HG03439 (cell line): ENCODE results near the gene CDKN3.
"Not testable (repeated sequence)": the region's sequence is repeated elsewhere in the genome, so short reads cannot be mapped to it uniquely, and the experiment has no call there.

Experiments
- ATAC-seq: cut with Tn5 transposase; IDR thresholded peaks from one replicate; pipeline ENCODE4 v1.9.1; 2021; ENCODE audit warnings: mild to moderate bottlenecking, moderate library complexity; ENCODE audit not compliant: unreplicated experiment

The CDKN3 gene

GRCh38 chr14:54369343-54369742, 27.5 kb upstream of the CDKN3 start:
- ATAC-seq: no peak

GRCh38 chr14:54370323-54371198, 26.2 kb upstream of the CDKN3 start:
- ATAC-seq: no peak

DNA sequence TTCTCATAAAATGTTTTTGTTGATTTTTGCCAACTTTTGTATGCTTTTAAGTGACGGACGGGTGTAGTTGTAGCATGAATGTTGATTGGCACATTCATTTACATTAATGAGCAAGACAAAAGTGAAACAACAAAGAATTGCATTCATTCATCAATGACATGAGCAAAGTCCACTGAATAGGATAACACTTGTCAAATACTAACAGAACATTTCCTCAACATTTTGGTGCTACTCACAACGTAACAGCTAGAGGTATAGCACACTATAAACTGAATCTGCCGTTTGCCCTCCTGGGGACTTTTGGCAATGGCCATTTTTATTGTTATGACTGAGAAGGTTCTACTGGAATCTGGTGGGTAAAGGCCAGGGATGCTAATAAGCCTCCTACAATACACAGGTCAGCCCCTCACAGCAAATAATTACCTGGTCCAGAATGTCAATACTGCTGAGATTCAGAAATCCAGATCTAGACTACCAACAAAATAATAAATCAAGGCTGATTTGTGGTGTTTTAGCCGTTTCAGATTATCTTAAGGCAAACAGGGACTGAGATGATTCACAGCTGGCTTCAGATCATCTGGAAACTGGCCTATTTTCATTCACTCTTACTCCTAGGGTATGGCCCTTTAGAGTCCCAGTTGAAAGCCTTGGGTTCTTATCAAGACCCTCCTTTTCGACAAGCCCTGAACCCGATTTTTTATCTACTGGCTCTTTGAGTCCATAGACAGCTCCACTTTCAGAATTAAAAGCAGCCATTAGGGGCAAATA, 22.5 kb upstream of the CDKN3 start:
- no peak for ATAC-seq

DNA sequence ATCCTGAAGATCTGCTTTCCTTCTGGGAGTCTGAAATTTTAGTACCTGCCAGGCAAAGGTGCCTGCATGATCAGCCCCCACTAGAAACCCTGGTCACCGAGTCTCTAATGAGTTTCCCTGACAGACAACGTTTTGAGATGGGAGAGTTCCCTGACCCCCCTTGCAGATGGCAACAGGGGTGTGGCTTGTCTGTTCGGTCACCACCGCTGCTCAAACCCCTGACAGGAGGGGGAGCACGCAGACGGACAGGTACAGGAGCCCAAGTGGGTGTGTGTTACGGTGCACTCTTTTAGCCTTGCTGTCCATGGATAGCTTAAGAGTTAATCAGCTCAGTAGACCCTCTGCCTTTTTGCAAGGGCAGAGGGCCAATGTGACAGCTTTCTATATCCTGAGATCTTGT, 19.3 kb upstream of the CDKN3 start:
- ATAC-seq: no peak

- ATAC-seq: not testable (repeated sequence)
Observed at GRCh38 chr14:54378893-54379292, 17.9 kb upstream of the CDKN3 start.

DNA sequence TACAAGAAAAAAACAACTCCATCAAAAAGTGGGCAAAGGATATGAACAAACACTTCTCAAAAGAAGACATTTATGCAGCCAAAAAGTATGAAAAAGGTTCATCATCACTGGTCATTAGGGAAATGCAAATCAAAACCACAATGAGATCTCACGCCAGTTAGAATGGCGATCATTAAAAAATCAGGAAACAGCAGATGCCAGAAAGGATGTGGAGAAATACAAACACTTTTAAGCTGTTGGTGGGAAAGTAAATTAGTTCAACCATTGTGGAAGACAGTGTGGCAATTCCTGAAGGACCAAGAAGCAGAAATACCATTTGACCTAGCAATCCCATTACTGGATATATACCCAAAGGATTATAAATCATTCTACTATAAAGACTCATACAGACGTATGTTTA, 16.2 kb upstream of the CDKN3 start:
- not testable (repeated sequence) for ATAC-seq

DNA sequence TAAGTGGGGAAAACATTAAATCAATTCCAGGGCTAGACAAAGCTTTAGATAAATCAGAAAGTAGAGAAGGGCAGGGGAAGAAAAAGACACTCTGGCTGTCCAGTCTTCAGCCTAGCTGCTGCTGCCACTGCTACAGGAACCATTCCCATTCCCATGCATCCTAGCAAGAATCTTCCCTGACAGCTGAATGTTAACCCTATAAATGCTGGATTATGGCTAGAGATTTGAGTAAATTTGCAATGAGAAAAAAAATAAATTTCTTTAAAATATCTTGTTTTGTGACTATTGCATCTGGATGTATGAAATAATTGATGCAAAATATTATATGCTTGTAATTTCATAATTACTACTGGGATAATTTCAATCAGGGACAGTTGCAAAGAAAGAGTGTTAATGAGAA, 15.0 kb upstream of the CDKN3 start:
- ATAC-seq: no peak

DNA sequence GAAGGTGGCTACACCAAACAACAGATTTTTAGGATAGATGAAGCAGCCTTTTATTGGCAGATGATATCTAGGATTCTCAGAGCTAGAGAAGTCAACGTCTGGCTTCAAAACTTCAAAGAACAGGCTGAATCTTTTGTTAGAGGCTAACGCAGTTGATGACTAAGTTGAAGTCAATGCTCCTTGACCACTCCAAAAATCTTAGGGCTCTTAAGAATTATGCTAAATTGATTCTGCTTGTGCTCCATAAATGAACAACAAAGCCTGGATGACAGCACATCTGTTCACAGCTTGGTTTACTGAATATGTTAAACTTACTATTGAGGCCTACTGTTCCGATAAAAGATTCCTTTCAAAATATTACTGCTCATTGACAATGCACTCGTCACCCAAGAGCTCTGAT, 13.0 kb upstream of the CDKN3 start:
- no peak for ATAC-seq

GRCh38 chr14:54385556-54385955, 11.3 kb upstream of the CDKN3 start:
- ATAC-seq: no peak

DNA sequence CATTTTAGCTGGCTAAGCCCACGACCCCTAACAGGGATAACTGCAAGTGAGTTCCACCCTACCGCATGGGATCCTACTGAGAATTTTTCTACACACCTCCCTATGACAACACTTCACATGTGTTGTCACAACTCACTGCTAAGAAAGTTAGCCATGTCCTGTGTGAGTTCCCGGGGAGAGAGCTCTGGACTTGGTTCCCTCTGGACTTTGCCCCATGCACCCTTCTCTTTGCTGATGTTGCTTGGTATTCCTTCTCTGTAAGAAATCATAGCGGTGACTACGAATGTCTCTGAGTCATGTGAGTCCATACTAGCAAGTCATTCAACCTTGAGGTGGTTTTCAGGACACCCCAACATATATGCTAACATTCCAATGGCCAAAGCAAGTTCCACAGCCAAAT, 9.5 kb upstream of the CDKN3 start:
- no peak for ATAC-seq

- no peak for ATAC-seq
Observed at GRCh38 chr14:54392131-54392859, 4.5 kb upstream of the CDKN3 start.

- not testable (repeated sequence) for ATAC-seq
Observed at GRCh38 chr14:54392986-54393884, 3.6 kb upstream of the CDKN3 start.

DNA sequence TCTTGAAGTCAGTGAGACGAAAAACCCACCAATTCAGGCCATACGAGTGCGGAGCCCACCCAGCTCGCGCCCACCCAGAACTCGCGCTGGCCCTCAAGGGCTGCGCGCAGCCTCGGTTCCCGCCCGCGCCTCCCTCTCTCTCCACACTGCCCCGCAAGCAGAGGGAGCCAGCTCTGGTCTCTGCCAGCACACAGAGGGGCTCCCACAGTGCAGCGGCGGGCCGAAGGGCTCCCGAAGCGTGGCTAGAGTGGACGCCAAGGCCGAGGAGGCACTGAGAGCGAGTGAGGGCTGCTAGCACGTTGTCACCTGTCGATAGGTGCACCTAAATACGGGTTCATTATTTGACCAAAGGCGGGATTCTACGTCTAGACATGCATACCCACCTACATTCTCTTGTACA, 2.2 kb upstream of the CDKN3 start:
- no peak for ATAC-seq

DNA sequence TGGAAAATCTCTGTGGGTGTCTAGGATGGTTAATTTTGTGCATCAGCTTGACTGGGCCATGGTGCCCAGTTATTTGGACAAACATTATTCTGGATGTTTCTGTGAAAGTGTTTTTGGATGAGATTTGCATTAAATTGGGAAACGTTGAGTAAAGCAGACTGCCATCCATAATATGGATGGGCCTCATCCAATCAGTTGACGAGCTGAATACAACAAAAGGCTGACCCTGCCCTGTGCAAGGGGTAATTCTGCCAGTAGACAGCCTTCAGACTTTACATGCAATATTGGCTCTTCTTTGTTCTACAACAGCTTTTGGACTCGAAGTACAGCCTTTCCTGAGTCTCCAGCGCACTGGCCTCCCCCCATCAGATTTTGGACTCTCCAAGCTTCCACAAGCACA, 1.5 kb upstream of the CDKN3 start:
- no peak for ATAC-seq

GRCh38 chr14:54395716-54396115, 1.1 kb upstream of the CDKN3 start:
- no peak for ATAC-seq

DNA sequence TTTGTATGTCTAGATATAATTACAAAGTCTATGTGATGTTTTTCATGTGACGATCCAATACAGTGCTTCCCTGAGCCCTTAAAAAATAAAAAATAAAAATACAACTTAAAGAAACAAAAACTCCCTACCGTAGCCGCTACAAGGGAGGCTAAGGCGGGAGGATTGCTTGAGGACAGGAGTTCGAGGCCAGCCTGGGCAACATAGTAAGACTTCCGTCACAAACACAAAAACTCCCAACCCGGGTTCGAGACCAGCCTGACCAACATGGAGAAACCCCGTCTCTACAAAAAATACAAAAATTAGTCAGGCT, 669 bp upstream of the CDKN3 start:
- no peak for ATAC-seq

- ATAC-seq: no peak
Observed at GRCh38 chr14:54399560-54399959, 2.8 kb downstream of the CDKN3 start.

DNA sequence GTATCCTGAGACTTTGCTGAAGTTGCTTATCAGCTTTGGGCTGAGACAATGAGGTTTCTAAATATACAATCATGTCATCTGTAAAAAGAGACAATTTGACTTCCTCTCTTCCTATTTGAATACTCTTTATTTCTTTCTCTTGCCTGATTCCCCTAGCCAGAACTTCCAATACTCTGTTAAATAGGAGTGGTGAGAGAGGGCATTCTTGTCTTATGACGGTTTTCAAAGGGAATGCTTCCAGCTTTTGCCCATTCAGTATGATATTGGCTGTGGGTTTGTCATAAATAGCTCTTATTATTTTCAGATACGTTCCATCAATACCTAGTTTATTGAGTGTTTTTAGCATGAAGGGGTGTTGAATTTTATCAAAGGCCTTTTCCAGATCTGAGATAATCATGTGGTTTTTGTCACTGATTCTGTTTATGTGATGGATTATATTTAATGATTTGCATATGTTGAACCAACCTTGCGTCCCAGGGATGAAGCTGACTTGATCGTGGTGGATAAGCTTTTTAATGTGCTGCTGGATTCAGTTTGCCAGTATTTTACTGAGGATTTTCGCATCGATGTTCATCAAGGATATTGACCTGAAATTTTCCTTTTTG, 6.7 kb downstream of the CDKN3 start:
- ATAC-seq: not testable (repeated sequence)

- ATAC-seq: no peak
Observed at GRCh38 chr14:54410215-54410614, 13.4 kb downstream of the CDKN3 start.

DNA sequence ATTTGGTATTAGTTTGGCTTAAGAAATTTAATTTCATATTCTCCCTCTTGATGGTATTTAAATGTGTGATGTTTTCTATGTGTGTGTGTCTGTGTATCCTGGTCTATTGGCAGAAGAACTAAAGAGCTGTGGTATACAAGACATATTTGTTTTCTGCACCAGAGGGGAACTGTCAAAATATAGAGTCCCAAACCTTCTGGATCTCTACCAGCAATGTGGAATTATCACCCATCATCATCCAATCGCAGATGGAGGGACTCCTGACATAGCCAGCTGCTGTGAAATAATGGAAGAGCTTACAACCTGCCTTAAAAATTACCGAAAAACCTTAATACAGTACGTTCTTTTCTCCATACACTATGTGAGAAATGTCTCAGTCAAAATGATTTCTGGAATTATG, 14.6 kb downstream of the CDKN3 start:
- no peak for ATAC-seq
